EL (cell line): Measurements from ENCODE around the gene SLC35F2.
"Not testable (repeated sequence)": the region's sequence is repeated elsewhere in the genome, so short reads cannot be mapped to it uniquely, and the experiment has no call there.

Experiments used
- DNase-seq: peaks from one replicate; pipeline ENCODE4 v3.0.0-alpha.2; 2016

The SLC35F2 gene

DNA sequence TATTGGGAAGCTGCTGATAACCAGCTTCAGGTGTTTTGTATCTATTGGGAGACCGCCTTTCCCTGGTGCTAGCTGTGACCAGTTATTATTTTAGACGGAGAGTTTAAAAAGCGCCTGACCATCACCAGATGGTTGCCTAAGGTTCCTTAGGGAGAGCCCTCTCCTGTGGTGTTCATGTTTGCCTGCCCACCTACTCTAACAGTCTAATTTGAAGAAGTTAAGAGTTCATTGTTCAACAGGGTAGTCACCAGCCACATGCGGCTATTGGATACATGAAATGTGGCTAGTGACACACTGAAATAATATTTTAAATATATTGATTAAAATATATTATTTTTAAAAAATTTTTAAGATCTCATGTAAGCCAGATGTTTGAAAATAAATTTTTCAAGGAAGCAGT lies 75.5 kb downstream of the SLC35F2 start:
- no peak for DNase-seq

DNA sequence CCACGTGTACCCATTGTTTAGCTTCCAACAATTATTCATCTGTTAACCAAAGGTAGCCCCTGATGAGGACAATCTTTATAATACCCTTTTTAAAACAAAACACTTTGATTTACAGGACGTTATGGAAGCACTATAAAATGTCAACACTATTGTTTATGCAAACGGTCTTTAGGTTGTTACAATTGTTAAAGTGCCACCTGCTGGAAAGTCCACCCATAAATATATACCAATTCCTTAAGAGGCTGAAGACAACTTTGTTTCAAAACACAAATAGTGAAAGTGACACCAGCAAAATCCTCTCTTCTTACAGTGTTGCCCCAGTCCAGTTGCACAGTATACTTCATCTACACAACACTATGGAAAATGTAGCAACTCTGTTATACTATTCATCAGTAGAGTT lies 77.8 kb downstream of the SLC35F2 start:
- DNase-seq = no peak

DNA sequence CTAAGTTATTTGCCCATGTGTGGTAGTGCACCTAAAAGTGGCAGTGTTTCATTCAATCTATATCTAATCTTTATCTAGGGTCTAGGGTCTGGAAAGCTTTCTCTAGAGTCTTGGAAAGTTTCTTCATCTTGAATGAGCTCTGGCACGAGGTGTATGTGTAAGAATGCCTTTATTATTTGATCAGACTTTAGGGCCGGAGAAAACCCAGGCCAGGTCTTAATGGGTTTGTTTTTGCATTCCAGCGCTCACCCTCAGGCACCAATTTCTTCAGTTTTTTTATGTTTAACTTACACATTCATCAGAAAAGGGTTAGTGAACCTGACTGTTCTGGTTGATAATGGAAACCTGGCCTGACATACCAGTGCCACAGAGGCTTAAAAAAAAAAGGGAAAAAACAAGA lies 78.5 kb downstream of the SLC35F2 start:
- DNase-seq = no peak

DNA sequence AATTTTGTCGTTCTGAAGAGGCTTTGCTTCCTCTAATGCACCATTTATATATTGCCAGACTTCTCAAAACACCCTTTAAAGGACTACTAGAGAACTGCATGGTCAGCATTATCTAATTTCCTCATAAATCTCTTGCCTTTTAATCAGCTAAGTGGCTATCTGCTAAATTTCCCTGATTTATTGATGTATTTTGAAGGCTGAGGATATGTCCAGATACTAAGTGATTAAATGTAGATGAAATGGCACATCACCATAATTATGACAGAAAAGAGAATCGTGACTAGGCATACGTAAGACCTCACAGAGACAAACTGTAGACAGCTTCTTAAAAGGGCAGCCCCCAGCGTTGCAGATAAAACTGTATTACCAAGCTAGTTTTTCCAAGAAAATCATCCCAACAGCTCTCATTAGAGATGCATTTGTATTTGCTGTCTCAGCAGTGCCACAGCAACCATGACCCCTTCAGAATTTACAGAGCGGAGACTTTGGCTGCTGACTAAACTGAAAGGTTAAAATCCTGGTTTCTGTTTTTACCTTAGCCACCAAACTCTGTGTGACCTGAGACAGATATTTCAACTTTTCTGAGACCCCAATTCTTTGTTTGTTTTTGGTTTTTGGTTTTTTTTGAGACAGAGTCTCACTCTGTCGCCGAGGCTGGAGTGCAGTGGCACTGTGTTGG lies 79.6 kb downstream of the SLC35F2 start:
- DNase-seq = no peak

DNA sequence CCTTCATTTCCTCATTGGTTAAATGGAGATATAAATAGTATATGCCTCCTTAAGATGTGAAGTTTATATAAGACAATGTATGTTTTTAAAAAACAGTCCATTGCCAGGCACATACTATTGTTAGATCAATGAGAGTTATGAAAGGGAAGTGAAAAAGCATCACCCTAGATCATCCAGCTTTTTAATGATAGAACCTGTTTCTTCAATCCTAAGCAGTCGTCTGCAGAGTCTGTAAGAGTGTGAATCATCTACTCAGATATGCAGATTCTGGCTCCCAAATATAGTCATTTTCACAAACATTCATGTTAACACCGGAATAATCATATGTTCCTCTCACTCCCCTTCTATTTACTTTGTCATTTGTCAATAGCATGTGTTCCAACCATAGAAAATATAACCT lies 81.5 kb downstream of the SLC35F2 start:
- DNase-seq = no peak

- no peak for DNase-seq
Measured at GRCh38 chr11:107776062-107776461, 82.5 kb downstream of the SLC35F2 start.

- DNase-seq = peak; percentile 72
Measured at GRCh38 chr11:107770551-107770951, 88.0 kb downstream of the SLC35F2 start.

GRCh38 chr11:107769189-107769588 lies 89.4 kb downstream of the SLC35F2 start:
- DNase-seq = peak; percentile 47

GRCh38 chr11:107758719-107759355 lies 99.8 kb downstream of the SLC35F2 start:
- not testable (repeated sequence) for DNase-seq

- no peak for DNase-seq
Measured at GRCh38 chr11:107757661-107758060, 100.9 kb downstream of the SLC35F2 start.

GRCh38 chr11:107756553-107756952 lies 102.0 kb downstream of the SLC35F2 start:
- no peak for DNase-seq

GRCh38 chr11:107752949-107753822 lies 105.4 kb downstream of the SLC35F2 start:
- no peak for DNase-seq

GRCh38 chr11:107752508-107752907 lies 106.1 kb downstream of the SLC35F2 start:
- DNase-seq = no peak

- no peak for DNase-seq
Measured at GRCh38 chr11:107751082-107751481, 107.5 kb downstream of the SLC35F2 start.

DNA sequence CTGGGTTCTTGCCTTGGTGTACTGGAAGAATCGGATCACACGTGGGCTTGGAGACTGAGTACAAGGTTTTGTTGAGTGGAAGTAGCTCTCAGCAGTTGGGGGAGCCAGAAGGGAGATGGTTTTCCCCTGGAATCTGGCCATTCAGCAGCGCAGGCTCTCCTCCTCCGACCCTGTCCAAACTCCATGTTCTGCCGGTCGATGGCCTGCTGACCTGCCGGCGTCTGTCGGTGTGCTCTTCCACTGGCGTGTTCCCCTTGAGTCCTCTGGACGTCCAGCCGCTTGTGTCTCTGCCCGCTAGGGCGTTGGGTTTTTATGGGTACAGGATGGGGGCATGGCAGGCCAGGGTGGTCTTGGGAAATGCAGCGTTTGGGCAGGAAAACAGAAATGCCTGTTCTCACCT lies 108.3 kb downstream of the SLC35F2 start:
- no peak for DNase-seq

DNA sequence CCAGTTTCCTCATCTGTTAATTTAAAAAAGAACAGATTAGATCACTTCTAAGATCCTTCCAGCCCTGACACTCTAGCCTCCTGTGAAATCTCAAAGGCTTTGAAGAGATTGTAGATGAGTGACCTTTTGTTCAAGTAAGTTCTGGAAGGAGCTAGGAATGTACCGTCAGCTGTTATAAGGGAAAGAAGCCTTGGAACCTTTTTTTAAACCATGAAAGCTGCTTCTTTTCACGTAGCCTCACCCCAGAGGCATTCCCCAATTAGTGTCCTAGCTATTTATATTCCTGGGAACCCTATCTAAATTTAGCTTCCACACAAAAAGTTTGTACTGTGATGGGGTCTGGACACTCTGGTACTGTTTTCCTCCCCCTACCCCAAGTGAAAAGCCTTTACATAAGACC lies 111.0 kb downstream of the SLC35F2 start:
- DNase-seq = no peak

- DNase-seq = no peak
Measured at GRCh38 chr11:107744736-107745135, 113.9 kb downstream of the SLC35F2 start.

GRCh38 chr11:107743191-107743590 lies 115.4 kb downstream of the SLC35F2 start:
- DNase-seq = no peak

DNA sequence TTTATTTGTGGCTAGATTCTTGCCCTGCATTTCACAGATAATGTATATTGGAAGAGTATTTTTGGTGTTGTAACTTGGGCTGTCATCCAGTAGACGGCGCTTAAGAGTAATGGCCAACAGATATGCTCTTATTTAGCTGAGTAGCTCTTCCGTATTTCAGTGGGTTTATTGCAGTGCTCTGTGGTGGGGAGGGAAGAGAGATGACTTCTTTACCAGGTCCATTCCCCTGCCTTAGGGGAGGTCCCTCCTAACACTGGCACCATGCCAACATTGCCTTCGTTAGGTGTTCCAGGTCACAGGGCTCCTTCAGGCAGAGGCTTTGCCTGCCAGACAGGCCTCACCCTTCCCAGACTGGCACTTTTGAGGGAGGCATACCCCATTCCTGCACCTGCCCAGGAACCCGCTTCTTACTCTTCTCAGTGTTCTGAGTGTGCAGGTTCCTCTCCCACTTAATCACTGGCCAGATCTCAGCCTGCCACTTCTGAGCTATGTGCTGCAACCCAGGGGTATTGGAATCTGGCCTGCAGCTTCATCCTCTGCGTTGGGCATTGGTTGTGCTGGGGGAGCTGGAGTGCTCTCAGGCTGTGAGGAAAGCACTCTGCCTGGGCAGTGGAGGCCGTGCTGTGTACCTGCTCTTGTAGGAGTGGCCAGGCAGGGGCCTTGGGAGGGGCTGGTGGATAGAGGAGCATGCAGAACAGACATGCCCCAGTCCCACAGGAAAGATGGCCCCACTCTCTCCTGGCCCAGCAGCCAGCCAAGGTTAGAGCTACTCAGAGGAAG lies 117.4 kb downstream of the SLC35F2 start:
- DNase-seq = peak; percentile 21
